ENCODE measurements around the gene ANGPTL8. TPM values are rescaled to one million over a fixed set of nuclear protein-coding genes. Genes with fewer than 3 reads are reported as not detected.

The ANGPTL8 gene
- total and polyA plus RNA-seq, 10 of the 15 experiments (the other 5 are each of a cell fraction or from before 2014, with no cell fraction given): not detected

GRCh38 chr19:11274533-11275086 is 35.2 kb downstream of the ANGPTL8 start:
- DNase-seq (ENCODE audit: low read depth, low spot score): no peak
- Histone ChIP-seq H3K4me2 (ENCODE audit: control insufficient read depth, insufficient read depth) (no peak overlapping the region), H3K79me2 (ENCODE audit: control insufficient read depth, insufficient read depth, low read length) (no peaks in the 10 kb centered on the region), H3K4me1 (ENCODE audit: control insufficient read depth, insufficient read depth, low read length) (peaks cover 2% of the 10 kb centered on the region), H2AFZ (ENCODE audit: control insufficient read depth, low read depth, low read length) (no peak overlapping the region), H3K9ac (ENCODE audit: control insufficient read depth, insufficient read depth, low read length) (no peak overlapping the region), H4K20me1 (ENCODE audit: control insufficient read depth, insufficient read depth) (no peaks in the 10 kb centered on the region), H3K27ac (ENCODE audit: control insufficient read depth, insufficient read depth) (no peak overlapping the region), H3K36me3 (ENCODE audit: control insufficient read depth in 2 of 2, insufficient read depth in 2 of 2, low read length in 1 of 2) (no peaks in the 10 kb centered on the region), H3K4me3 (no peak overlapping the region), H3K27me3 (replicated peaks in 1 of 2; ENCODE audit: control insufficient read depth in 2 of 2, insufficient read depth in 2 of 2, low read length in 1 of 2) (no peaks in the 10 kb centered on the region), H3K9me3 (replicated peaks; ENCODE audit: control insufficient read depth, insufficient read depth, low read length) (no peaks in the 10 kb centered on the region; the same call in 2 of the 3 replicates)
- intact Hi-C loops (cut with micrococcal nuclease; ENCODE audit: unreplicated experiment): no loop called here
- 3% methylated on average over 4 of the region's 4 CpGs for WGBS (ENCODE audit: insufficient coverage, insufficient replicate concordance, low lambda C conversion rate, missing lambda C conversion rate)
- RAD21 ChIA-PET (ENCODE audit: unreplicated experiment): interaction anchor here (0.6 kb wide), 1 partner anchor 145 kb away, joined by 4 read pairs; no protein-coding TSS in a partner anchor
- SMC1A ChIA-PET (ENCODE audit: uncharacterized antibody, unreplicated experiment): interaction anchor here (1.4 kb wide), 1 partner anchor 12 kb away, joined by 5 read pairs; no protein-coding TSS in a partner anchor
- BruUV-seq (replicated peaks): no TSS peak
- no peak for ATAC-seq
- POLR2A ChIA-PET: no interaction called here
- in situ Hi-C loops (cut with MboI): no loop called here
- TF ChIP-seq USF2 (IDR thresholded peaks at IDR 0.05; ENCODE audit: borderline replicate concordance, low read depth, low read length) (no peak), TAF1 (IDR thresholded peaks at IDR 0.05; ENCODE audit: borderline replicate concordance, low read depth, low read length) (no peak)
- CTCF ChIA-PET: interaction anchor here (0.7 to 0.9 kb wide), 2 partner anchors 8 to 10 kb away, joined by 3 read pairs; no protein-coding TSS in a partner anchor
- no peak for FAIRE-seq

GRCh38 chr19:11278670-11279069 is 39.3 kb downstream of the ANGPTL8 start:
- BruUV-seq (replicated peaks): no TSS peak
- H4K20me1 ChIP-seq (ENCODE audit: control insufficient read depth, insufficient read depth): no peaks in the 10 kb centered on the region
- ChIA-PET POLR2A (interaction anchor here (0.6 kb wide), 2 partner anchors 12 to 341 kb away, joined by 3 to 6 read pairs; no protein-coding TSS in a partner anchor), SMC1A (ENCODE audit: uncharacterized antibody, unreplicated experiment) (no interaction called here), RAD21 (ENCODE audit: unreplicated experiment) (no interaction called here), CTCF (interaction anchor here (0.6 to 1.5 kb wide), 6 partner anchors 13 to 204 kb away, joined by 3 to 4 read pairs (median 3); partner anchors contain the start of genes CCDC159, DOCK6 and TMEM205)
- H3K4me2 ChIP-seq (ENCODE audit: control insufficient read depth, insufficient read depth): no peak overlapping the region
- H3K4me1 ChIP-seq (ENCODE audit: control insufficient read depth, insufficient read depth, low read length): peaks cover 9% of the 10 kb centered on the region
- no peak overlapping the region for H3K27ac ChIP-seq (ENCODE audit: control insufficient read depth, insufficient read depth)
- H3K9ac ChIP-seq (ENCODE audit: control insufficient read depth, insufficient read depth, low read length): no peak overlapping the region
- no peak for ATAC-seq
- intact Hi-C loops (cut with micrococcal nuclease; ENCODE audit: unreplicated experiment): no loop called here
- no peaks in the 10 kb centered on the region; the same call in 2 of the 3 replicates for H3K9me3 ChIP-seq (replicated peaks; ENCODE audit: control insufficient read depth, insufficient read depth, low read length)
- no peaks in the 10 kb centered on the region for H3K79me2 ChIP-seq (ENCODE audit: control insufficient read depth, insufficient read depth, low read length)
- H3K36me3 ChIP-seq (ENCODE audit: control insufficient read depth in 2 of 2, insufficient read depth in 2 of 2, low read length in 1 of 2): no peaks in the 10 kb centered on the region
- no peaks in the 10 kb centered on the region for H3K27me3 ChIP-seq (replicated peaks in 1 of 2; ENCODE audit: control insufficient read depth in 2 of 2, insufficient read depth in 2 of 2, low read length in 1 of 2)
- TF ChIP-seq RB1 (IDR thresholded peaks at IDR 0.05; ENCODE audit: borderline replicate concordance) (no peak), RAD21 (IDR thresholded peaks at IDR 0.05; ENCODE audit: insufficient read depth, low read depth, low read length) (no peak), ESRRA (IDR thresholded peaks at IDR 0.05; ENCODE audit: low read length) (no peak), MAX (IDR thresholded peaks at IDR 0.05; ENCODE audit: low read depth, low read length) (no peak), IKZF2 (IDR thresholded peaks at IDR 0.05) (no peak), CBX3 (IDR thresholded peaks at IDR 0.05; ENCODE audit: borderline replicate concordance, low read depth) (no peak), RUNX3 (IDR thresholded peaks at IDR 0.05; ENCODE audit: low read length) (no peak), CTCF (IDR thresholded peaks at IDR 0.05 in 2 of 3, conservative IDR thresholded peaks at IDR 0.05 in 1 of 3; ENCODE audit: control insufficient read depth in 2 of 3, extremely low read depth in 1 of 3, insufficient read depth in 1 of 3, low read depth in 3 of 3, low read length in 3 of 3) (no peak), DPF2 (IDR thresholded peaks at IDR 0.05) (no peak)
- no peak for DNase-seq (ENCODE audit: low read depth, low spot score)
- H2AFZ ChIP-seq (ENCODE audit: control insufficient read depth, low read depth, low read length): no peak overlapping the region
- no peak for FAIRE-seq
- no peak overlapping the region for H3K4me3 ChIP-seq
- 59% methylated on average over 5 of the region's 6 CpGs for WGBS (ENCODE audit: insufficient coverage, insufficient replicate concordance, low lambda C conversion rate, missing lambda C conversion rate)
- in situ Hi-C loops (cut with MboI): no loop called here

All from GM12878 (cell line).